ENCODE results near the gene RPS5.
"Not testable (repeated sequence)": the region's sequence is repeated elsewhere in the genome, so short reads cannot be mapped to it uniquely, and the experiment has no call there.

DNA sequence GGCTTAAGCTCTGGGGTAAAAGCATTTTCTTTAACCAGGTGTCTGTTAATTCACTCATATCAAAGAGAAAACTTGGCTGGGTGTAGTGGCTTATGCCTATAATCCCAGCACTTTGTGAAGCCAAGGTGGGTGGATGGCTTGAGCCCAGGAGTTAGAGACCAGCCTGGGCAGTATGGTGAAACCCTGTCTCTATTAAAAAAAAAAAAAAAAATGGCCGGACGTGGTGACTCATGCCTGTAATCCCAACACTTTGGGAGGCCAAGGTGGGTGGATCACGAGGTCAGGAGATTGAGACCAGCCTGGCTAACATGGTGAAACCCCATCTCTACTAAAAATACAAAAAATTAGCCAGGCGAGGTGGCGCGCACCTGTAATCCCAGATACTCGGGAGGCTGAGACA, 10.3 kb upstream of the RPS5 start:
- not testable (repeated sequence) for TF ChIP-seq CTCF (IDR thresholded peaks at IDR 0.05; ENCODE audit: borderline replicate concordance, extremely low read depth, low read length, poor library complexity, severe bottlenecking); EZH2 (IDR thresholded peaks at IDR 0.05; ENCODE audit: borderline replicate concordance, low read depth, low read length, severe bottlenecking)
